ENCODE data around the gene ZSCAN12. TPM values are rescaled to one million over a fixed set of nuclear protein-coding genes. Genes with fewer than 3 reads are reported as not detected.

The ZSCAN12 gene
- polyA plus RNA-seq, 1 donor = 17.0 TPM

Other genes with a start within 250 kb of the ZSCAN12 start
- 42.1 TPM for gene ZSCAN9, start 174.5 kb downstream of the ZSCAN12 start, polyA plus RNA-seq (ENCODE audit: insufficient read length)
- gene ZKSCAN4, start 147.5 kb downstream of the ZSCAN12 start, polyA plus RNA-seq (ENCODE audit: insufficient read length) = 11.6 TPM
- gene NKAPL, start 140.4 kb downstream of the ZSCAN12 start, polyA plus RNA-seq (ENCODE audit: insufficient read length) = 2.9 TPM
- 47.8 TPM for gene ZSCAN26, start 132.6 kb downstream of the ZSCAN12 start, polyA plus RNA-seq (ENCODE audit: insufficient read length)
- gene PGBD1, start 118.2 kb downstream of the ZSCAN12 start, polyA plus RNA-seq (ENCODE audit: insufficient read length) = 13.4 TPM
- 12.0 TPM for gene ZSCAN31, start 63.6 kb downstream of the ZSCAN12 start, polyA plus RNA-seq (ENCODE audit: insufficient read length)
- gene ZKSCAN3, start 49.8 kb downstream of the ZSCAN12 start, polyA plus RNA-seq (ENCODE audit: insufficient read length) = 13.1 TPM
- gene ZSCAN23, start 43.7 kb upstream of the ZSCAN12 start, polyA plus RNA-seq (ENCODE audit: insufficient read length) = 16.5 TPM
- gene GPX6, start 116.0 kb upstream of the ZSCAN12 start, polyA plus RNA-seq (ENCODE audit: insufficient read length) = not detected
- gene GPX5, start 126.1 kb upstream of the ZSCAN12 start, polyA plus RNA-seq (ENCODE audit: insufficient read length) = not detected

Data from left kidney (tissue), 1 donor.